Fibroblast of gingiva (primary cell): ENCODE measurements around the gene COL26A1.
A peak's percentile ranks its signal among the peaks of the same experiment; 100 is the strongest.

Experiments used
- DNase-seq: peaks from one replicate; pipeline ENCODE4 v3.0.0-alpha.2; 2011; ENCODE audit warnings: low read depth

Gene COL26A1

DNA sequence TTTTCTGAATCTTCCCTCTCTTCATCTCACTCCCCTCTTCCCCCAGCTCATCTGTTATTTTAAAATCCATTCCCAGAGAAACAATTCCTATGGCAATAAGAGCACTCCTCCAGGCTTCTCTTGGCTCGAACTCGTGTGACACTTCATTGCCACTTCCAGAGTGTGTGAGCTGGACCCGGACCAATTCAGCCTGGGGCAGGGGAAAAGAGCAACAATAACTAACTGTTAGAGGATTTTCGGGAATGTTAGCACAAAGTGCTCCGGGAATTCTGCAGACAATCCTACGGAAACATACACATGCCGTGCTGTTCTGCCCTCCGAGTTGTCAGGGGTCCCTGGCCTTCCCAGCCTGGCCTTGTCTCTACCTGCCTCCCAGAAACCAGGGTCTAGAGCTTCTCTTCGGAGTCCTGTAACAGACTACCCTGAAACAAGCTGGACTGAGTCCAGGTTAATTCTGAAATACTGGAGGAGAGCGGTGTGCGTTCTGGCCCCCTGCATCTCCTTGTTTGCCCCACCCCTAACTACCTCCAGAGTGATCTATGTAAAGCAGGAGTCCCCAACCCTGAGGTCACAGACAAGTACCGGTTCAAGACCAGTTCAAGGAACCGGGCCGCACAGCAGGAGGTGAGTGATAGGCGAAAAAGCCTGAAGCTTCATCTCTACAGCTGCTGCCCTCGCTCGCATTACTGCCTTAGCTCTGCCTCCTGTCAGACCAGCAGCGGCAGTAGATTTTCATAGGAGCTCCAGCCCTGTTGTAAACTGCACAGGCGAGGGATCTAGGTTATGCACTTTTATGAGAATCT is 11.3 kb downstream of the COL26A1 start:
- DNase-seq, result no peak

DNA sequence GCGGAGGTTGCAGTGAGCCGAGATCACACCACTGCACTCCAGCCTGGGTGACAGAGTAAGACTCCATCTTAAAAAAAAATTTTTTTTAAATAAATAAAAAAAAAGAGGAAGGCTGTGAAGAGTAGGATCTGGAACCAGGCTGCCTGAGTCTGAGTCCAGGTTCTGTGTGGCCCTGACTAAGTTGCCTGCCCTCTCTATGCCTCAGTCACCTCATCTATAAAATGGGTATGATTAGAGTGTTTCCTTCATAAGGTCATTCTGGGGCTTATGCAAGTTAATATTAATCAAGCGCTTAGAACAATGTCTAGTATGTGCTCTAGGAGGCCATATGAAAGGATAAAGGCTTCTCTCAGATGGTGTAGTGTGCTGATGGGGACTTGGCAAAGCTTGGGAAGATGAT is 12.3 kb downstream of the COL26A1 start:
- DNase-seq, result no peak

DNA sequence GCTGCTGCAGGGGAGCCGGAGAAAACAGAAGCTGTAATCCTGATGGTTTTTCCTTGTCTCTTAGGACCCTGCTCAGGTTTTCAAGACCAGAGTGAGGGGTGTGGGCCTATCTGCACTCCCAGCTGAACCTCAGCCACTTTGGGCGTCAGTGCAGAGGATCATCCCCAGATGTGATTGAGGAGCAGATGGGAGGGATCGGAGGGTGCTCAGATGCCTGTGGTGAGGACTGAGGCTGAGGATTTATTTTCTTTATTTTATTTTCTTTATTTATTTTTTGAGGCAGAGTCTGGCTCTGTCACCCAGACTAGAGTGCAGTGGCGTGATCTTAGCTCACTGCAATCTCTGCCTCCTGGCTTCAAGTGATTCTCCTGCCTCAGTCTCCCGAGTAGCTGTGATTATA is 13.9 kb downstream of the COL26A1 start:
- no peak for DNase-seq

DNA sequence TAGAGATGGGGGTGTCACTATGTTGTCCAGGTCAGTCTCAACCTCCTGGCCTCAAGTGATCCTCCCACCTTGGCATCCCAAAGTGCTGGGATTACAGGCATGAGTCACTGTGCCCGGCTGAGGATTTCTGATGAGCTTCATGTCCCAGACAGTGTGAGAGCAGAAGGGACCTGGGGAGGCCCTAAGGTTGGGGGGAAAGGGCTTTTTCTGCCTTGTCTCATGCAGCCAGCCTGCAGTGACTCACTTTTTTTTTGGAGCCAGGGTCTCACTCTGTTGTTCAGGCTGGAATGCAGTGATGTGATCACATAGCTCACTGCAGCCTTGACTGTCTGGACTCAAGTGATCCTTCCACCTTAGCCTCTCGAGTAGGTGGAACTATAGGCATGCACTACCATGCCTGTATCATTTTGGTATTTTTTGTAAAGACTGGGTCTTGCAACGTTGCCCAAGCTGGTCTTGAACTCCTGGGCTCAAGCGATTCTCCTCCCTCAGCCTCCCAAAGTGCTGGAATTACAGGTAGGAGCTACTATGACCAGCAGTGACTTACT is 14.6 kb downstream of the COL26A1 start:
- DNase-seq, result no peak

DNA sequence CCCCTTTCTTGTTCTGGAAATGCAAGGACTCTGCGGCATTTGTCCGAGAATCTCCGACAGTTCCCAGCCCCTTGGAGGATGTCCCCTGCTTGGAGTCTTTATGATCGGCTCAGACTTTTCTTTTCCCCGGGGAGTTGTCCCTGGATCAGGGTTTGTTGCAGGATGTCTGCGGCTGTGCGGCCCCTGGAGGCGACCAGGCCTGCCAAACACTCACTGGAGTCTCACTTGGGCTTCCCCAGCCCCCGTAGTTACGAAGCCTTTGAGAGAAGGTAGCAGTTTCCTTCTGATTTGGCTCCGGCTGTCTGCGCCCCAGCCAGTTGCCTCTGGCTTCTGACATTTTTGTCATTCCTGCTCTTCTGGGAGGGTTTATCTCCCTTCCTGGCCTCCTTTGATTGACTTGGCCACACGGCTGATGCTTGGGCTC is 16.1 kb downstream of the COL26A1 start:
- no peak for DNase-seq

DNA sequence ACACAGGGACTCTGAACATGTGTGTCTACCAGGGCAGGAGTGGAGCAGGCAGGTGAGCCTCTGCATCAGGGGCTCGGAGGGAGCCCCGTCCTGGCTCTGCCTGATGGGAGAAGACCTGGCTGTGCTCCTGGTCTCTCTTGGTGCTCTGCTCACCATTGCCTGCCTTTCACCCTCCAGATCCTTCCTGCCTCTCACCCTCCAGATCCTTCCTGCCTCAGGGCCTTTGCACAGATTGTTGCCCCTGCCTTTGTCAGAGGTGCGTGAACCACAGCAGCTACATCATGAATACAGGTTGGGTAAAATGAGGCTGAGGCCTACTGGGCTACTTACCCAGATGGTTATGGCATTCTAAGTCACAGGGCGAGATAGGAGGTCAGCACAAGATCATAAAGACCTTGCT is 16.6 kb downstream of the COL26A1 start:
- no peak for DNase-seq

DNA sequence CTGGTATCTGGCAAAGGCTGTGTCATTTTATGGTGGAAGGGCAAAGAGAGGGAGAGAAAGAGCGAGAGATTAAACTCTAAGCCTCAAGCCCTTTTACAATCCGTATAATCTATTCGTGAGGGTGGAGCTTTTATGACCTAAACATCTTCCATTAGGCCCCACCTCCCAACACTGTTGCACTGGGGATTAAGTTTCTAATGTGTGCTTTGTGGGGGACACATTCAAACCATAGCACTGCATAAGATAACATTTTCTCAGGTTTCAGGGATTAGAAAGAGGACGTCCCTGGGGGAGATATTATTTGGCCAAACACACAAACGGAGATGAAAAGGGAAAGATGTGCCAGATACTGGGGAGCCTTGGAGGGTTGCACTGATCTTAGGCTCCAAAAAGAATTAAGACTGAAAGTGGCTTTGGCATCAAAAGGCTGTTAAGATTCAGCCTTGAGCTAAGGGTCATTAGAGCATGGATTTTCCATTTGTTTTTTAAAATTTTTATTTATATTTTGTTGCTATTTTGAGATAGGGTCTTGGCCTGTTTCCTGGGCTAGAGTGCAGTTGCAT is 19.0 kb downstream of the COL26A1 start:
- DNase-seq, result no peak

DNA sequence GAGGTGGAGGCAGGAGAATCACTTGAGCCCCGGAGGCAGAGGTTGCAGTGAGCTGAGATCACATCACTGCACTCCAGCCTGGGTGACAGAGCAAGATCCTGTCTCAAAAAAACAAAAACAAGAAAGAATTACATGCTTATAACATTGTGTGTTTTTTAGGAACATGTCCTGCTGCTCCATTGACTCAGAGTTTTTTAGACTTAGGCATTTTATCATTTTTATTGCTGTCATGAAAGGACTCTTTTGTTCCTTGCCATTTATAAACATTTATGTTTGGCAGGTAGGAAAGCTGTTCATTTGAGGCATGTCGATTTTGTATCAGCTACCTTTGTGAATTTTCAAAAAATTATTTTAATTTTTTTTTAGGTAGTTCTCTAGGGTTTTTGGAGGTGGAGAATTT is 20.3 kb downstream of the COL26A1 start:
- no peak for DNase-seq

DNA sequence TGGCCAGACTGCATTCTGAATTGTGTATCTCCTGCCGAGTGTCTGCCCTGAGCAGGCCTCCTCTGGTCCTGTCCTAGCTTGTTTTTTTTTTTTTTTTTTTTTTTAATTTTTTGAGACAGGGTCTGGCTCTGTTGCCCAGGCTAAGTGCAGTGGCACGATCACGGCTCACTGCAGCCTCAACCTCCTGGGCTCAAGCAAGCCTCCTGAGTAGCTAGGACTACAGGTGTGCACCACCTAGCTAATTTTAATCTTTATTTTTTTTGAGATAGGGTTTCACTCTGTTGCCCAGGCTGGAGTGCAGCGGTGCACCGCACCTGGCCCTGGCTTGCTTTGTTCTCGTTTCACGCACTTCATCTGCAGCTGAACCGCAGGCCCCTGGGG is 23.5 kb downstream of the COL26A1 start:
- no peak for DNase-seq

DNA sequence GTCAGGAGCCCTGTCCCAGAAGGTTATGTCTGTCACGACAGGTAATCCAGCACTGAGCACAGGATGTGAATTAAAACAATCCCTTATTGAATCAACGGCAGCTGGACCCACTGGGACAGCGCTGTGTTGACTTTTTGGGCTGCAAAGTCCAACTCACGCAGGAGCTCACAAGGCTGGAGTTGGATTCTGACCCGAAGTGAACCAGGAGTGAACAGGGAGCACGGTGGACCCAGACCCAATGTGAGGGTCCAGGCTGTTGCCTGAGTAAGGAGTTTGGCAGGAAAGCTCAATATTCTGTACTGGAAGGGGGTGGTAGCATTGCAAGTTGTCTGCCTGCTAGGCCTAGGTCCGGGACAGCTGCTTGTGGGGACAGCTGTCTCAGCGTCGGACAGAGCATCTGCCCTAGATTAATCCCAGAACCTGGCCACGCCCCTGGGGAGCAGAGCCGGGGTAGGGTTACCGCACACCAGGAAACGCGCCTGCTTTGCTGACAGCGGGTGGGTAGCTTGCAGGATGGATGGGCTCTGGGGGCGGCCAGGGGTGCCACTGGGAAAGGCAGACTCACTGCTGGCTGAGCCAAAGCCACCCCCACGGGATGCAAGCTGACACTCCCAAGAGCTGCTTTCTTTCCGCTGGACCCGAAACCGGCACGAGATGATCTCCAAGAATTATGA is 24.0 kb downstream of the COL26A1 start:
- peak; percentile 16 for DNase-seq

DNA sequence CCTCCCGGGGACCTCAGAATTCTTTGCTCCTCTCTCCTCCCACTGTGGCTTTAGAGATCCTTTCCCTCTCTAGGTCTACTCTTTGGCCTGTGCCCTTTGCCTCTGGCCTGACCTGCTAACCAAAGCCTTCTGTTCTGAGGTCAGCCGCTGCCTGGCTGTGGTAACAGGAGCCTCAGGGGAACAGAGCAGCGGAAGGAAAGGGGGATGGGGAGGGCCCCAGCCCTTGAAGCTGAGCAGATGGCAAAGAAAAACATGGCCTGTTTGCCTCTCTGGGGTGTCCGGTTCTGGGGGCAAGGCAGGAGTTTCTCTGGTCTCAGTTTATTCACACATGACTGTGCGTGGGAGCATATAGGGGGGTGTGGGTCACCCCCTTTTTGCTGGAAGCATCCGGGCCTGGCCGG is 28.2 kb downstream of the COL26A1 start:
- DNase-seq, result peak; percentile 58

DNA sequence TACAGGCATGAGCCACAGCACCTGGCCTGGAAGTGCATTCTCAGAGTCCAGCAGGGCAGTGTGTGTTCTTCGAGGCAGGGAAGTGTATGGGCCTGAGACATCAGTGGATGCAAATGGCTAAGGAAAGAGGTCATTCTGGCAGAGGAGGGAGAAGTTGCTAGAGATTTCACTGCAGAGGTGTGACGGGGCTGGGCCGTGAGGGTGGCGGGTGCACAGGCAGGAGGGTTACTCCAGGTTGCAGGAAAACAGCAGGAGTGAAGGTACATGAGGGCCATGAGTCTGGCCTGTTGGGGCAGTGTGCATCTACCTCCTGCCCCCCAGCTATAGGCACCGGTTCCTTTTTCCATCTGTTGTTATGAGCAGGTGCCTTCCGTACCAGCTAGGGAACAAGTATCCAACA is 29.3 kb downstream of the COL26A1 start:
- DNase-seq, result no peak

DNA sequence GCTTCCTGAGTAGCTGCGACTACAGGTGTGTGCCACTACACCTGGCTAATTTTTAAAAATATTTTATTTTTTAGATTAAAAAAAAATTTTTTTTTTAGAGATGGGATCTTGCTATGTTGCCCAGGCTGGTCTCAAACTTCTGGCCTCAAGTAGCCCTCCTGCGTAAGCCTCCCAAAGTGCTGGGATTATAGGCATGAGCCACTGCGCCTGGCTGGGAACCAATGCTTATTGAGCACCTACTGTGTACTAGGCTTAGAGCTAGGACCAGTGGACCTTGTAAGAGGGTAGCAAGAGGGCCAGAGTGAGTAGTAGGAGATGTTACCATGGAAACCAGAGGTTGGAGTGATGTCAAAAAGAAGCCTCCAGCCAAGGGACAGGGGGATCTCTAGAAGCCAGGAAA is 31.2 kb downstream of the COL26A1 start:
- no peak for DNase-seq

DNA sequence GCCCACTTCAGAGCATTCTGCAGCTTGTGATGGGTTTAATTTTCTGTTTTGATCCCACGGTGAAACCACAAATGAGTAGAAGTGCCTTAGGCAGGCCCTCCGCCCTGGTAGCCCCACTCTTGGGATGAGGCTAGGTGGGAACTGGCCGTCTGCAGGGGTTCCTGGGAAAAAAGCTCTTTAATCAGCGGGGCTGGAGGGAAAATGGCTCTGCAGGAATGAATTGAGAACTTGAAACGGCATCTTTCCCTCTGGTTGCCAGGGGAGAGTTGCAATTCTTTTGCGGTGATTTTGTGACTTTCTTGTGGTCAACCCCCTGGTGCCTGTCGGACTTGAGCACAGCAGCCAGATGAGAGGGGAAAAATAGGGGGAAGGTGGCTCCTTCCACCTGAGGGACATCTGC is 32.7 kb downstream of the COL26A1 start:
- DNase-seq, result no peak

DNA sequence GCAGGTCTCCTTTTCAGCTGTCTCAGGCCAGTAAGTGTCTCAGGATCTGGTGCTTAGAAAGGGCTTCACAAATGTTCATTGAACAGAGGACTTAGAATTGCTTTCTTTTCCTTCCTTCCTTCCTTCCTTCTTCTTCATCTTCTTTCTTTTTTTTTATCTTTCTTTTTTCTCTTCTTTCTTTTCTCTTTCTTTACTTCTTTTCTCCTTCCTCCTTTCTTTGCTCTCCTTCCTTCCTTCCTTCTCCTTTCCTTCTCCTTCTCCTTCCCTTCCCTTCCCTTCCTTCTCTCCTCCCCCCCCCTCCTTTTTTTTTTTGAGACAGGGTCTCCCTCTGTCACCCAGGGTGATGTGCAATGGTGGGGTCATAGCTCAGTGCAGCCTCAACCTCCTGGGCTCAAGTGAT is 34.6 kb downstream of the COL26A1 start:
- DNase-seq, result no peak

DNA sequence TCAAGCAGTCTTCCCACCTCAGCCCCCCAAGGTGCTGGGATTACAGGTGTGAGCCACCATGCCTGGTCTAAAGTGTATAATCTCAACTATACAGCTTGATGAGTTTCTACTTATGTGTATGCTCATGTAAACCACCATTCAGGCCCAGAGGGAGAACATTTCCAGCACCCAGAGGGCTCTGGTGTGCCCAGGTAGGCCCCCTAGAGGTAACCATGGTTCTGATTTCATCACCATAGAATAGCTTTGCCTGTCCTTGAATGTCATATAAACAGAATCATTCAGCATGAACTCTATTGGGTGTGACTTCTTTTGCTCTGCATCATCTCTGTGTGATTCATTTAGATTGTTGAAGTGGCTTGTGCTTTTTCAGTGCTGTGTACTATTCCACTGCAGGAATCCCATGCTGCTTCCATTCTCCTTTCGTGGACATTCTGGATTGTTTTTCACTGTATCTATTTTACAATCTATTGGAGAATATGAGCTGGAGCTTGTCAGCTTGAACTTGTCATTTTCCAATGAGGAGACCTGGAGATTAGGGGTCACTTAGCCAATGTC is 35.2 kb downstream of the COL26A1 start:
- DNase-seq, result no peak

DNA sequence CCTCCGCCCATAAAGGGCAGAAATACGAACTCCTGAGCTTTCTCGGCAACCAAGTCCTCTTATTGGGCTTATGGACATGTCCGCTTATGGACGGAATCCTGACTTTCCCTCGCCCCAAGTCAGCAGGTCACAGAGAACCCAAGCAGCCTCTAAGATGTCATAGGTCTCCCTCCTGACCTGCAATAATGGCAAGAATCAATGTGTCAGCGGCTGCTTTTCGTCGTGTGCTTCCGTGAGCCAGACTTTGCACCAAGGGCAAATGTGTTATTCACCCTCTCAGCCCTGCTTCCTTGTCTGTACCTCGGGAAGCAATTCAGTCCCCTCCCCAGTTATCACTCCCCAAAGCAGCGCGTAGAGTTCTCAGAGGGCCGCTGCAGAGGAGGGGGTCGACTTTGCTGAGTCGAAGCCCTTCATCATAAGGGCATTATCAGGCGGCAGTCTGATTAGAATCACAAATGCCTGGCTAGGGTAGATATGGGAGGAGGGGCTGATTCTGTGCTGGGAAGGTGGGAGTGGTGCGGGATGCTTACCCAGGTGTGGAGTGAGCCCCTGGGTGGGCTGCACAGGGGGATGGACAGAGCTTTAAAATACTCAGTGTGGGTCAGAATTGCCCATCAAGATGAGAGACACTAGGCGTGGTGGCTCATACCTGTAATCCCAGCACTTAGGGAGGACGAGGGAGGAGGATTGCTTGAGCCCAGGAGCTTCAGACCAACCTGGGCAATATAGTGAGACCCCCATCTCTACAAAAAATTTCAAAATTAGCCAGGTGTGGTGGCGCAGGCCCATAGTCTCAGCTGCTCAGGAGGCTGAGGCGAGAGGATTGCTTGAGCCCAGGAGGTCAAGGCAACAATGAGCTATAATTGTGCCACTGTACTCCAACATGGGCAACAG is 36.0 kb downstream of the COL26A1 start:
- no peak for DNase-seq

DNA sequence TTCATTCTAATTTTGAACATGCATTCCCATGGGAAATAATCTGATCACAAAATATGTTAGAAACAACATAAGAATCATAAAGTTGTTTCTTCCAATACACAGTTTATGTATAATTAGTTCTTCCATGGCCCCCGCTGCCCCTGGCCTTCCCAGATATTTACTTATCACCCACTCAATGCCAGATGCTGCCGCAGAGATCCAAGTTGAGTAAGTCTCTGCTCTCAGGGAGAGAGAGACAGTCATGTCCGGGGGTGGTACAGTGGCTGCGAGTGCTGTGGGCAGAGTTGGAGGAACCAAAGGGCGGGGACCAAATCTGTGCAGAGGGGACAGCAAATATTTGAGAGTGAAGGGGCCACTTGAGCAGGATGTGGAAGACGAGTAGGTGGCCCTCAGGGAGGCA is 37.1 kb downstream of the COL26A1 start:
- DNase-seq, result peak; percentile 22

DNA sequence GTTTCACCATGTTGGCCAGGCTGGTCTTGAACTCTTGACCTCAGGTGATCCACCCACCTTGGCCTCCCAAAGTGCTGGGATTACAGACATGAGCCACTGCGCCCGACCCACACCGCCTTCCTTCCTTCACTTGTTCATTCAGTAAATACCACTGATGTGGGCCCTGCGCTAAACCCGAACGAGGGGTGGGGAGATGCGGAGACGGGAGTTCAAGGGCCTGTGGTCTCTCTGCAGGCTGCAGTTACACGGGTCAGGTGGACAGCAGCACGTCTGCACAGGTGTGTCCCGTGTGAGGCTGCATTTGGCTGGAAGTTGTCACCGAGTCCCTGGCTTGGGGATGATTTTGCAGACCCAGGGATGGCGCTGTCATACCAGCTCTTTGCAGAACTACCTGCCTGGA is 38.1 kb downstream of the COL26A1 start:
- DNase-seq, result no peak

DNA sequence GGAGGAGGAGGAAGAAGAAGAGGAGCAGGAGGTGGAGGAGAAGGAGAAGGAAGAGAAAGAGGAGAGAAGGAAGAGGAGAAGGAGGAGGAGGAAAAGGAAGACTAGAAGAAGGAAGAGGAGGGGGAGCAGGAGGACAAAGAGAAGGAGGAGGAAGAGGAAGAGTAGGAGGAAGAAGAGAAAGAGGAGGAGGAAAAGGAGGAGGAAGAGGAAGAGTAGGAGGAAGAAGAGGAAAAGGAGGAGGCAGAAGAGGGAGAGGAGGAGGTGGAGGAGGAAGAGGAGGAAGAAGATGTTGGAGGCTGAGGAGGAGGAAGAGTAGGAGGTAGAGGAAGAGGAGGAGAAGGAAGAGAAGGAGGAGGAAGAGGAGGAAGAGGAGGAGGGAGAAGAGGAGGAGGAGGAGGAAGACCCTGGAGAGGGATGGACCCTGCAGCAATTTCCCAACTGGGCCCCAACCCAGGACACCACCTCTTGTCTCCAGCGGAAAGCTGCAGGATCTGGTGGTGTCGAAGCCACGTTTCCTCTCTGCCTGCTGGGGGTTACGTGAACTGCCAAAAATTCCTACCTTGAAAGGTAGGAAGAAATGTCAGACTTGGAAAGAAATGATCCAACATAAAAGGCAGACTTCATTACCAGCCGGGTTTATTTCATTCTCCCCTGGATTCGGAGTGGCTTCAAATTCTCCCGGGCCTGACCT is 38.9 kb downstream of the COL26A1 start:
- DNase-seq, result no peak

DNA sequence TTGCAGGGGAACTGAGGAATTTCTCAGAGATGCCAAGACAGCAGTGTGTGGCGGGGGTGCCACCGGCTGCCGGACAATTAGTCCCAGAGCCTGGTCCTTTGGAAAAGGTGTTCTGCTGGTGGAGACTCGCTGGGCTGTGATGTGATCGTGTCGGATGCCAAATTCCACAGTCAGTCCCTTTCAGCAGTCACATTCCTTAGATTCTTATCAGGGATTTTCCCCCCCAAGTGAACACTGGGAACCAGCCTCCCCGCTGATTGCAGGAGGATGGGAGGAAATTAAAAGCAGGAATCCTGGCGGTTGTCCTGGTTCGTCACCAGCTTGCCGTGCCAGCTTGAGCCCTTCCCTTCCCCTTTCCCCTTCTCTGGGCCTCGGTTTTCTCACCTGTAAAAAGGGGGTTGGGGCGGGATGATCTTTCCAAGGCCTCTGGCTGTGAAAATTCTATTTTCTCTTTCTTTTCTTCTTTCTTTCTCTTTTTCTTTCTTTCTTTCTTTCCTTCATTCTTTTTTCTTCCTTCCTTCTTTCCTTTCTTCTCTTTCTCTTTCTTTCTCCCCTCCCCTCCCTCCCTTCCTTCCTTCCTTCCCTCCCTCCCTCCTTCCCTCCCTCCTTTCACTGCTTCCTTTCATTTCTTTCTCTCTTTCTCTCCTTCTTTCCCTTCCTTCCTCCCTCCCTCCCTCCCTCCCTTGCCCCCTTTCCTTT is 39.6 kb downstream of the COL26A1 start:
- peak; percentile 43 for DNase-seq
